C4-2B (cell line): ENCODE results near the gene MSRB2.
A peak's percentile ranks its signal among the peaks of the same experiment; 100 is the strongest.
"Not testable (repeated sequence)": the region's sequence is repeated elsewhere in the genome, so short reads cannot be mapped to it uniquely, and the experiment has no call there.

Experiments used
- H3K27ac ChIP-seq: fragments of 450-650 bp; 2 replicates; pipeline ENCODE4 v1.5.1; 2017
- ZFX ChIP-seq: fragments of 450-650 bp; IDR thresholded peaks from 2 replicates; pipeline ENCODE4 v1.6.1; 2017
- TF ChIP-seq, protein P1 (sequence below): fragments of 450-650 bp; conservative IDR thresholded peaks from 2 replicates; pipeline ENCODE4 v1.5.1; 2017; ENCODE audit warnings: mild to moderate bottlenecking

The MSRB2 gene

DNA sequence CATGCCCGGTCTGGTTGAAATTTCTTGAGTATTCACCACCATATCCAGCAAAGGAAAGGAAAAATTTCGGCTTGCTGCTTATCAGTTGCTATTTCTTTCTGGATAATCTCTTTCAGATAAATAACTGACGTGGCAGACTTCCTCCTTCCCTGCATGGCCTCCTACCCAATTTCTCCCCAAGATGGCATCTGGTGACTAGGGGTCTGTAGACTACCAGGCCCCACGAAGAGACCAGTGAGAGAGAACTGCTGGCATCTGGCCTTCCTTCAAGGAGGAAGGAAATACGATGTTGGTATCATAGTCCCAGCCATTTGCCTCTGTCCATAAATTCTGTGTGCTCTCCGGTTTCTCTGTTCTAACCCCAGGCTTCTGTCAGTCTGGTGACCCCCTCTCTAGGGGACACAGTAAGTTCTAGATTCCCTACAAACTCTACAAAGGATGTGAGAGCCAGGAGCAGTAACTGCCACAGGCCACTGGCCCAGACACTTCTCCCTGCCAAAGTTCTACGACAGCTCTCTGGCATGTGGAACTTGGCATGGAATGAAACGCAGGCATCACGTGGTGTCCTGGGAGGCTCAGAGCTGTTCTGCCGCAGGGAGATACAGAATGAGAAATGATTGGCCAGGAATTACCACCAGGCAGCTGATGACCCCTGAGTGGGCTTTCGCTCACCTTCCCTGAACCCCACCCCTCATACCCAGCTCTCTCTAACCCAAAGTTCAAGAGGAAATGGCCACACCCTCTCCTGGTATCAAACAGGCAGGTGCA is 30.0 kb upstream of the MSRB2 start:
- TF ChIP-seq ZFX, result no peak
- TF ChIP-seq, protein P1, sequence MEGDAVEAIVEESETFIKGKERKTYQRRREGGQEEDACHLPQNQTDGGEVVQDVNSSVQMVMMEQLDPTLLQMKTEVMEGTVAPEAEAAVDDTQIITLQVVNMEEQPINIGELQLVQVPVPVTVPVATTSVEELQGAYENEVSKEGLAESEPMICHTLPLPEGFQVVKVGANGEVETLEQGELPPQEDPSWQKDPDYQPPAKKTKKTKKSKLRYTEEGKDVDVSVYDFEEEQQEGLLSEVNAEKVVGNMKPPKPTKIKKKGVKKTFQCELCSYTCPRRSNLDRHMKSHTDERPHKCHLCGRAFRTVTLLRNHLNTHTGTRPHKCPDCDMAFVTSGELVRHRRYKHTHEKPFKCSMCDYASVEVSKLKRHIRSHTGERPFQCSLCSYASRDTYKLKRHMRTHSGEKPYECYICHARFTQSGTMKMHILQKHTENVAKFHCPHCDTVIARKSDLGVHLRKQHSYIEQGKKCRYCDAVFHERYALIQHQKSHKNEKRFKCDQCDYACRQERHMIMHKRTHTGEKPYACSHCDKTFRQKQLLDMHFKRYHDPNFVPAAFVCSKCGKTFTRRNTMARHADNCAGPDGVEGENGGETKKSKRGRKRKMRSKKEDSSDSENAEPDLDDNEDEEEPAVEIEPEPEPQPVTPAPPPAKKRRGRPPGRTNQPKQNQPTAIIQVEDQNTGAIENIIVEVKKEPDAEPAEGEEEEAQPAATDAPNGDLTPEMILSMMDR, result no peak
- H3K27ac ChIP-seq, result peak overlapping the region; percentile 23

DNA sequence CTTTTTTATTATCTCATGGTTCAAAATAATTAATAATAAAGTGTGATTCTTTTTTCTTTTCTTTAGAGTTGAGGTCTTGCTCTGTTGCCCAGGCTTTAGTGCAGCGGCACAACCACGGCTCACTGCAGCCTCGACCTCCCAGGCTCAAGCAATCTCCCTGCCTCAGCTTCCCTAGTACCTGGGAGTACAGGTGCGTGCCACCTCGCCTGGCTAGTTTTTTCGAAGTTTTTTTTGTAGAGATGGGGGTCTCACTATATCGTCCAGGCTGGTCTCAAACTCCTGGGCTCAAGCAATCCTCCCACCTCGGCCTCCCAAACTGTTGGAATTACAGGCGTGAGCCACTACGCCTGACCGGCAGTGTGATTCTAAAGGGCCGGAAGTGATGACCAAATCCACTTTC is 28.0 kb upstream of the MSRB2 start:
- no peak for TF ChIP-seq ZFX
- TF ChIP-seq, protein P1, result no peak
- H3K27ac ChIP-seq, result no peak overlapping the region

DNA sequence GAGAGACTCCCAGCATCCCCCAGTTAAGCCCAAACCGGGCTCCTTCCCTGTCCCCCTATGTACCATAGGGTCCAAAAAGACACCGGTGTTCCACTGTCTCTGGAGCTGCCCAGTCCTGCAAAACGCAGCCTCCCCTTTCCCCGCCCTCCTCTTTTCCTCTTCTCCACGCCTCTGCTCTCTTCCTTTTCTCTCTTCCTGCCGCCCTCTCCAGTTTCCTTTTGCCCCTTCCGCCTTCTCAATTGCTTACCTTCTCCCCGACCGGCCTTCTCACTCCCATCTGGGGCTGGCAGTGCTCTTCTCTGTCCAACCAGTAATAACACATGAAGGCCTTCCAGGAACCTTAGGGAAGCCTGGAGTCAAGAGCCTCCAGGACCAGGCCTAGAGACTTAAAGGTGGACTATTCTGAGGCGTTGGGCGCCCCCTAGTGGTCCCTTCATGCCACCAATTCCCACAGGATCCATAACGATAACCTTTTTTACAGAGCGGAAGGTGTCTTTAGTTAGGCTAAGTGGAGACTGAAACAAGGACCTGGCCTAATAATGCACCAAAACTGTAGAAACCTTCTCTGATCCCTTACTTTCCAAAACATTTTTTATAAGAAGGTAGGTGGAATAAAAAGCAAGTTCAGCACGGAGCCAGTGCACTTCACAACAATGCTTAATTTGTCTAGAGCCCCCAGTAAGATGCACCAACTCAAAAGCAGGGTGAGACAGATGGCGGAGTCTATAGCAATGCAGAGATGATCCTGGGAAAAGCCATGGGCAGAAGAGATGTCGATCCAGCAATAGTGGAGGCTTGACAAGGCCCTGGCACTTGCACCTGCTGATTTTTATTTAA is 27.2 kb upstream of the MSRB2 start:
- H3K27ac ChIP-seq, result no peak overlapping the region

DNA sequence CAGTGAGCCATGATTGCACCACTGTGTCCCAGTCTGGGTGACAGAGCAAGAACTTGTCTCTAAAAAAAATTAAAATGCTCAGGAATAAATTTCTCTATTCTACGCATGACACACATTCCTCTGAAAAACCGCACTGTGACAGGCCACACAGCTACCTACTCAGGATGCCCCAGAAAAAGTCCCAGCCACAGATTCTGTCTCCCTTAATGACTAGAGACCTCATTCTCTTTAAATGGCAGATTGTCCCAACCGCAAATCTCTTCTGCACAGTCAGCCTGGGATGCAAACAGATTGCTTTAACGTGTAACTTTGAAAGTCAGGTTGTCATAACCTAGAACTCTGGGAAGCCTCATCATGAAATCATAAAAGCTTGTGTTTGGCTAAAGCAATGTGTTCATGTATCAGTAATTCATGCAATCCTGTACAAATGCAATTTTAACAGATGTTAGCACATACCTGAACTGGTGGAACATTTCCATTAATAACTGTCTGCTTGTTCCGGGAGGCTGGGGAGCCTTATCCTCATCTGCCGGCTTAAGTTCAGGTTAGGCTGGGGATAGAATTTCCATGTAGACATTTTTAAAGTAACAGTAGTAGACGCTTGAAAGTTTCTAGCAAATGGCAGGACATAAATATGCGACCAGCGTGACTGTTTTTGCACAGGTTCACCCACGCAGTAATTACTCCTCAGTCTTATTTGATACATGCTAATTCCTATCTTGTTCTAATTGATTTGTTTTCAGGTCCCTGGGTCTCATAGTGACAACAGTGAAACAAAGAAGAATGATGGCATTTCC is 26.2 kb upstream of the MSRB2 start:
- TF ChIP-seq, protein P1, result no peak
- no peak for TF ChIP-seq ZFX

More for the DNA sequence above, 27.2 kb upstream of the MSRB2 start:
- no peak for TF ChIP-seq ZFX
- TF ChIP-seq, protein P1, result peak; percentile 92

DNA sequence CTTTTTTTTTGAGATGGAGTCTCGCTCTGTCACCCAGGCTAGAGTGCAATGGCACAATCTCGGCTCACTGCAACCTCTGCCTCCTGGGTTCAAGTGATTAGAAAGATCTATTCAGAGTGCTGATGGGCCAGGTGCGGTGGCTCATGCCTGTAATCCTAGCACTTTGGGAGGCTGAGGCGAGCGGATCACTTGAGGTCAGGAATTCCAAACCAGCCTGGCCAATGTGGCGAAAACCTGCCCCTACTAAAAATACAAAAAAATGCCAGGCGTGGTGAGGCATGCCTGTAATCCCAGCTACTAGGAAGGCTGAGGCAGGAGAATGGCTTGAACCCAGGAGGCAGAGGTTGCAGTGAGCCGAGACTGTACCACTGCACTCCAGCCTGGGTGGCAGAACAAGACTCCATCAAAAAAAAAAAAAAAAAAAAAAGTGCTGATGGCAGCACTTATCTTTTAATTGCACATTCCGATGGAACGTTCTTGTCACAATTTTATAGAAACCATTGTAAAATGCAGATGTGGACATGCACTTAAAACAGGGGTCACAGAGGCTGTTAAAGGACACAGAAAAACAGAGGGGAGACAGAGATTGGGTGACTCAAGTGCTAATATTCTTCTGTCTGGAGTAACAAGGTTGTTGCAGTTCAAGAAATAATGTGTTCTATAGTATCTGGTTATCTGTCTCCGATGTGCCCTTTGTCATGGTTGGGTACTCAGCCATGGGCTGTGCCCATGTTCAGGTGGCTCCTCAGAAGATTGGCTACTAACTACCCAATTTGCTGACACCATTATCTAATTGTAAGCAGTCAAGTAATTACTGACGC is 25.1 kb upstream of the MSRB2 start:
- H3K27ac ChIP-seq, result not testable (repeated sequence)

More for the DNA sequence above, 26.2 kb upstream of the MSRB2 start:
- H3K27ac ChIP-seq, result no peak overlapping the region

DNA sequence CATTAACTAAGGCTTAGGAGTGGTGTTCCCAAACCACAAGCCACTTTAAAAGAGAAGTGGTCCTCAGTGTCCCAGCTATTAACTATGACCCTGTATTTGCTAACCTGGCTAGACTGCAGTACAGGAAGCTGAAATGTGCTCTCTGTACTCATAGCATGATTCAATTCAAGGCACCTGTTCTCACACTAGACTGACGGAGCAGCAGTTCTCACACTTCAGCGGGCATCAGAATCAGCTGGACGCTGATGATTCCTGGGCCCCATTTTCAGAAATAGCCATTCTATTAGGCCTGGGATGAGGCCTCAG is 24.5 kb upstream of the MSRB2 start:
- H3K27ac ChIP-seq, result no peak overlapping the region
- TF ChIP-seq, protein P1, result no peak
- TF ChIP-seq ZFX, result no peak

DNA sequence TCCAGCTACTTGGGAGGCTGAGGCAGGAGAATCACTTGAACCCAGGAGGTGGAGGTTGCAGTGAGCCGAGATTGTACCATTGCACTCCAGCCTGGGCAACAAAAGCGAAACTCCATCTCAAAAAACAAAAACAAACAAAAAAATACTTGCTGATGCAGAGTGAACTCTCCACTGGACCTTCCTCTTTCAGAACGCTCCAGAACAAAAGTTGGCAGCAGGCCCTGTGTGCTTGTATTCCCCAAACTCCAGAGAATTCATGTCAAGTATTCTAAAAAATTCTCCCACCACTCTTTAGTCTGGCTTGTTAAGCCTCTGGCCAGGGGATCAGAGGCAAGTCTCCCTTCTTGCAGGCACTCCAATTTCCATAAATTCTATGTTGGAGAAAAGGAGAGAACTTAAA is 22.8 kb upstream of the MSRB2 start:
- H3K27ac ChIP-seq, result peak overlapping the region; percentile 14; the same call in 1 of the 2 replicates
